Fibroblast of villous mesenchyme (primary cell): ENCODE data around the gene ZNF69. TPM values are rescaled to one million over a fixed set of nuclear protein-coding genes. Genes with fewer than 3 reads are reported as not detected.
A peak's percentile ranks its signal among the peaks of the same experiment; 100 is the strongest.
"Not testable (repeated sequence)": the region's sequence is repeated elsewhere in the genome, so short reads cannot be mapped to it uniquely, and the experiment has no call there.

Experiments
- DNase-seq: peaks from one replicate; pipeline ENCODE4 v3.0.0-alpha.2; 2010; ENCODE audit warnings: low read depth
- H3K4me3 ChIP-seq: 2 replicates; pipeline ENCODE4 v1.5.1; 2011; ENCODE audit warnings: low read depth, mild to moderate bottlenecking, low read length
- total RNA-seq: library from RNA; depleted of rRNA; stranded (reverse); fragments of >200 nt; gene quantifications from 2 replicates; pipeline ENCODE4 v1.2.3, GENCODE V29; 2012
- TF ChIP-seq, protein P1 (sequence below): IDR thresholded peaks from 2 replicates; pipeline ENCODE4 v1.5.1; 2012; ENCODE audit warnings: low read depth, mild to moderate bottlenecking, low read length; ENCODE audit not compliant: insufficient read depth

ZNF69 gene
- total RNA-seq, 1 donor, result 12.1 TPM

DNA sequence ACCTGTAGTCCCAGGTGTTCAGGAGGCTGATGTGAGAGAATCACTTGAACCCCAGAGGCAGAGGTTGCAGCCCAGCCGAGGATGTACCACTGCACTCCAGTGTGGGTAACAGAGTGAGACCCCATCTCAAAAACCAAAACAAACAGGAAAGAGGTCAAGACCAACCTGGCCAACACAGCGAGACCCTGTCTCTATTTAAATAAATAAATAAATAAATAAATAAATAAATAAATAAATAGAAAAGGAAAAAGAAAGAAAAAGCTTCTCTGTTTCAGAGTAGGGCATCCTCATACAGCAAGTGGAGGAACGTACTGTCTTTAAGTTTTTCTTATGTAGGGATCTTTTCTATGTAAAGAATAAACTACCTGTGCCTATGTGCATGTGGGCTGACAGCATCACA, 39.6 kb downstream of the ZNF69 start:
- no peak for DNase-seq
- TF ChIP-seq, protein P1, sequence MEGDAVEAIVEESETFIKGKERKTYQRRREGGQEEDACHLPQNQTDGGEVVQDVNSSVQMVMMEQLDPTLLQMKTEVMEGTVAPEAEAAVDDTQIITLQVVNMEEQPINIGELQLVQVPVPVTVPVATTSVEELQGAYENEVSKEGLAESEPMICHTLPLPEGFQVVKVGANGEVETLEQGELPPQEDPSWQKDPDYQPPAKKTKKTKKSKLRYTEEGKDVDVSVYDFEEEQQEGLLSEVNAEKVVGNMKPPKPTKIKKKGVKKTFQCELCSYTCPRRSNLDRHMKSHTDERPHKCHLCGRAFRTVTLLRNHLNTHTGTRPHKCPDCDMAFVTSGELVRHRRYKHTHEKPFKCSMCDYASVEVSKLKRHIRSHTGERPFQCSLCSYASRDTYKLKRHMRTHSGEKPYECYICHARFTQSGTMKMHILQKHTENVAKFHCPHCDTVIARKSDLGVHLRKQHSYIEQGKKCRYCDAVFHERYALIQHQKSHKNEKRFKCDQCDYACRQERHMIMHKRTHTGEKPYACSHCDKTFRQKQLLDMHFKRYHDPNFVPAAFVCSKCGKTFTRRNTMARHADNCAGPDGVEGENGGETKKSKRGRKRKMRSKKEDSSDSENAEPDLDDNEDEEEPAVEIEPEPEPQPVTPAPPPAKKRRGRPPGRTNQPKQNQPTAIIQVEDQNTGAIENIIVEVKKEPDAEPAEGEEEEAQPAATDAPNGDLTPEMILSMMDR, result no peak
- H3K4me3 ChIP-seq, result no peak overlapping the region

DNA sequence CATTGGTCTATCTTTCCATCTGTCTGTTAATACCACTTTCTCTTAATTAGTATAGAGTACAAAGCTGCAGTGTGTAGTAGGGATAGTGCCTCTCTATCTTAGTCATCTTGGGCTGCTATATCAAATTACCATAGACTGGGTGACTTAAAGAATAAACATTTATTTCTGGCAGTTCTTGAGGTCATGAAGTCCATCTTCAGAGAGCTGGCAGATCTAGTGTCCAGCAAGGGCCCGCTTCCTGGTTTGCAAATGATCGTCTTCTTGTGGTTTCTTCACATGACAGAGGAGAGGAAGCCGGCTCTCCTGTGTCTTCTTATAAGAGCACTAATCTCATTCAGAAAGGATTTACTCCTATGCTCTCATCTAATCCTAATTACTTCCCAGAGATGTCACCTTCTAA, 43.5 kb downstream of the ZNF69 start:
- no peak overlapping the region for H3K4me3 ChIP-seq
- DNase-seq, result peak; percentile 14
- TF ChIP-seq, protein P1, result no peak

DNA sequence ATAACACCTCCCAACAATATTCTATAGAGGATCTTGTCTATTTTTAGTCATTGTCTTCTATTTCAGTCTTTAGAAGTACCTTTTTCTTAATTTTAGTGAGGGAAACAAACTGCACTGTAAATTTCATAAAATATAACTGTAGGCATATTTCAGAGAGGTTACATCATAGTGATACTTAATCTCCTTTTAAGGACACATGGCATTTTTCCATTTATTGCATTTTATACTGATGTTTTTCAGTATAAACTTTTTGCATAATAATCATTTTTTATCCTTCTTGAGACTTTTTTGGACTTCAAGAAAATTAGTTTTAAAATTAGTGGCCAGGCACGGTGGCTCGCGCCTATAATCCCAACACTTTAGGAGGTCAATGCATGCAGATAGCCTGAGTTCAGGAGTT, 43.9 kb downstream of the ZNF69 start:
- H3K4me3 ChIP-seq, result no peak overlapping the region
- DNase-seq, result no peak

DNA sequence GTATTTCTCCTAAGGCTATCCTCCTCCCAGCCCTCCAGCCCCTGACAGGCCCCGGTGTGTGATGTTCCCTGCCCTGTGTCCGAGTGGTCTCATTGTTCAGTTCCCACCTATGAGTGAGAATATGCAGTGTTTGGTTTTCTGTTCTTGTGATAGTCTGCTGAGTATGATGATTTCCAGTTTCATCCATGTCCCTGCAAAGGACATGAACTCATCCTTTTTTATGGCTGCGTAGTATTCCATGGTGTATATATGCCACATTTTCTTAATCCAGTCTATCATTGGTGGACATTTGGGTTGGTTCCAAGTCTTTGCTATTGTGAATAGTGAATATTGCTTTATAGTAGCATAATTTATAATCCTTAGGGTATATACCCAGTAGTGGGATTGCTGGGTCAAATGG, 48.2 kb downstream of the ZNF69 start:
- not testable (repeated sequence) for H3K4me3 ChIP-seq, DNase-seq

More for the DNA sequence above, 43.9 kb downstream of the ZNF69 start:
- TF ChIP-seq, protein P1, result no peak

DNA sequence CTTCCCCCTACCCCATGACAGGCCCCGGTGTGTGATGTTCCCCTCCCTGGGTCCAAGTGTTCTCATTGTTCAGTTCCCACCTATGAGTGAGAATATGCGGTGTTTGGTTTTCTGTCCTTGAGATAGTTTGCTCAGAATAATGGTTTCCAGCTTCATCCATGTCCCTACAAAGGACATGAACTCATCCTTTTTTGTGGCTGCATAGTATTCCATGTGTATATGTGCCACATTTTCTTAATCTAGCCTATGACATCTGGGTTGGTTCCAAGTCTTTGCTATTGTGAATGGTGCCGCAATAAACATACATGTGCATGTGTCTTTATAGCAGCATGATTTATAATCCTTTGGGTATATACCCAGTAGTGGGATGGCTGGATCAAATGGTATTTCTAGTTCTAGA, 50.8 kb downstream of the ZNF69 start:
- not testable (repeated sequence) for DNase-seq, H3K4me3 ChIP-seq

DNA sequence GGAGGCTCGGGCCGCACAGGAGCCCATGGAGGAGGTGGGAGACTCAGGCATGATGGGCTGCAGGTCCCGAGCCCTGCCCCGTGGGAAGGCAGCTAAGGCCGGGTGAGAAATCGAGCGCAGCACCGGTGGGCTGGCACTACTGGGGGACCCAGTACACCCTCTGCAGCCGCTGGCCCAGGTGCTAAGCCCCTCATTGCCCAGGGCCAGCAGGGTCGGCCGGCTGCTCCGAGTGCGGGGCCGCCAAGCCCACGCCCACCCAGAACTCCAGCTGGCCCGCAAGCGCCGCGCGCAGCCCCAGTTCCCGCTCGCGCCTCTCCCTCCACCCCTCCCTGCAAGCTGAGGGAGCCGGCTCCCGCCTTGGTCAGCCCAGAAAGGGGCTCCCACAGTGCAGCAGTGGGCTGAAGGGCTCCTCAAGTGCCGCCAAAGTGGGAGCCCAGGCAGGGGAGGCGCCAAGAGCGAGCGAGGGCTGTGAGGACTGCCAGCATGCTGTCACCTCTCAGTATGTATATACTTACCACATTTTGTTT, 53.8 kb downstream of the ZNF69 start:
- DNase-seq, H3K4me3 ChIP-seq: not testable (repeated sequence)

DNA sequence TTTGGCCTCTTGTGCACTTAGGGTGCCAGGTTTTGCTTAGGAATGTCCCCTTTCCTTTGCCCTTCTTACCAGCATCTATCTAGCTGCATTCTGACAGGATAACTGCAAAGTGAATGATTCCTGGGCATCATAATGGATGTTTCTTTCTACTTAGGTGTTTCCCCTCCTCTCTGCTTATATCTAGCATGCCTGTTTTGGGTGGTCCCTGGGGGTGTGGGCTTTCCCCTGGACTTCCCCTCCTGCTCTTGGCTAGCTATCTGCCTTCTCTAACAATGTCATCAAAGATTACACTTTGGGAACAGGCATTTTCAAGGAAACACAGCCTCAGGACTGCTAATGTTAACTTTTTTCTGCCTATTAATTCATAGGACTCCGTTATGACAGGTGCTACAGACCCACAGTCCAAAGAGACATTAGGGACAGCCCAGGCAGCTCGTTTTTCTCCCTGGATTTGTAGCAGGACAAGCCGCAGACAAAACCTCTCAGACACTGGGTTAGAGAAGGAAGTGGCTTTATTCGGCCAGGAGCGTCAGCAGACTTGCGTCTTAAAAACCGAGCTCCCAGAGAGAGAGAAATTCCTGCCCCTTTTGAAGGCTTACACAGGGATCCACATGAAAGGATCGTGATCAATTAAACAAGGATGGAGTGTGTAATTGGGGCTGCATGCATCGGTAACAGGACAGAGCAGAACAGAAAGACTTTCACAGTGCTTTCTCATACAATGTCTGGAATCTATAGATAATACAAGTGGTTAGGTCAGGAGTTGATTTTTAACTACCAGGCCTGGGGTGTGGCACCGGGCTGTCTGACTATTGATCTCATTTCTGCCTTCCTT, 54.6 kb downstream of the ZNF69 start:
- no peak for DNase-seq
- H3K4me3 ChIP-seq, result no peak overlapping the region
- TF ChIP-seq, protein P1, result no peak

DNA sequence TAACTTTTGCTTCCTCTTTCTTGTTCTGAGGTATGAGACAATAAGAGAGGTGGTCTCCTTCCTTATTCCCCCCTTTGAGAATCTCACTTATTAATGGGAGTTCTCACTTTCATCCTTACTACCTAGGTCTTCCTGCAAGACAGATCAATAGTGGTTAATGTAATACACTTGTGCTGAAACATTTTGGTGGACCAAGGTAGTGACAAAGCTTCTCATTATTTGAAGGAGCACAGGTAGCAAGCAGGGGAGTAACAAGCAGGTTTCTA, 55.2 kb downstream of the ZNF69 start:
- peak; percentile 17 for DNase-seq
- H3K4me3 ChIP-seq, result no peak overlapping the region
- TF ChIP-seq, protein P1, result no peak
